Activated CD8-positive, alpha-beta memory T cell treated with anti-CD3 and anti-CD28 coated beads for 4 hours (primary cell): Measurements from ENCODE around the gene STXBP4.

ENCODE experiments used
- DNase-seq, 2 donors: peaks; one replicate each; pipeline ENCODE4 v3.0.0-alpha.2; 2020; ENCODE audit warnings: low read depth in 2 of 2

STXBP4 gene

DNA sequence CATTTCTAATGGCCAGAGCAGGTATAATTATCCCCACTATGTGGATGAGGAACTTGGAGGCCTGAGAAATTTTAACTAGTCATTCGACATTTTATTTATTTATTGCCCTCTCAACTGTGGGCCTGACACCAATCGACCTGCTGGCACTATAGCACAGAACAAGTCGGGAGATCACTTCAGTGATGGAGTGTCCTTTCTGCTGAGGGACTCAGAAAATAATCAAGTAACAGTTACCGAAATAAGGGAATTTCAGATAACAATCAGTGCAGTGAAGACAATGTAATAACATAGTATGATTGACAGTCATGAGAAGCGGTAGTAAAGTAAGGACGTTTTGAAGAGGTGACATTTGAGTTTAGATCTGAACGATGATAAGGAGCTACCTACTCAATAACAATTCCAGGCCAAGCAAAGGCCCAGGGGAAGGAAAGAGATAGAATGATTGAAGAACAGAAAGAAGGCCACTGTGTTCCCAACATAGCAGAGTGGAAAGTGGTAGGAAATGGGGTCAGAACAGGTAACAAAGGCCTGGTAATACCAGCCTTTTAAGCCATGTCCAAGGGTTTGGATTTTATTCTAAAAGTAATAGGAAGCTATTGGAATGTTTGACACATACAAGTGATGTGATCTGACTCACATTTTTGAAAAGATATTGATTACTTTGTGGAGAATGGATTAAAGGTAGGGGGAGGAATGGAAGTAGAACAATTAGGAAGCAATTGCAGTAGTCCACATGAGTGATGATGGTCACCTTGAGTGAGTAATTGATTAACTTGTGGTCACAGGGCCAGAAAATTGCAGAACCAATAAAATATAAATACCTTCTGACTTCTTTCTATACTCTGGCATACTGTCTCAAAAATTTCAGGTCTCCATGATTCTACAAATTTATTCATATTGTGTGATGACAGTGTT, 1.4 kb downstream of the STXBP4 start:
- DNase-seq: no peak

DNA sequence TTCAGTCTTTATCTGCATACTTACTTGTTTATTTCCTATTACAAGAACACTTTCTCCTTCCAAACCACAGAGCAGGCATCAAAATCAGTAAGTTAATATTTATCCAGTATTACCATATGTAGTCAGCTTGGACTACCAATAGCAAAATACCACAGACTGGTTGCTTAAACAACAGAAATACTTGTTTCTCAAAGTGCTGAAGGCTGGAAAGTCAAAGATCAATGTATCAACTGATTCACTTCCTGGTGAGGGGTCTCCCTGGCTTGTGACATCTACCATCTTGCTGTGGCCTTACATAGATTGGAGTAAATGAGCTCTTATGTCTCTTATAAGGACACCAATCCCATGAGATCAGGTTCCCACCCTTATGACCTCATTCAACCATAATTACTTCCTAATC, 2.6 kb downstream of the STXBP4 start:
- DNase-seq: no peak

DNA sequence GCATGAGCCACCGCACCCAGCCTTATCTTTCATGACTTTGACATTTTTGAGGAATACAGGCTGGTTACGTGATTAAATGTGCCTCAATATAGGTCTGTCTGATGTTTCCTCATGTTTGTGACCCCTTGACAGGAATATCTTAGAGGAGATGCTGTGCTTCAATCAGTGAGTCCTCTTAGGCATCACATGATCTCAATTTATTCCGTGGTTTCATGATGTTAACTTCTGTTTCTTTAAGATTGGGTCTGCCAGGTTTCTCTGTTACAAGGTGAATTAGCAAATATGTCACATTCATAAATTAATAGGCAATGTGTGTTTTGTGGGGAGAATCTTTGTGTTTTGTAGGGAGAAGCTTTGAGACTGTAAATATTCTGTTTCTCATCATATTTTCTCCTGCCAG, 3.3 kb downstream of the STXBP4 start:
- DNase-seq: no peak

DNA sequence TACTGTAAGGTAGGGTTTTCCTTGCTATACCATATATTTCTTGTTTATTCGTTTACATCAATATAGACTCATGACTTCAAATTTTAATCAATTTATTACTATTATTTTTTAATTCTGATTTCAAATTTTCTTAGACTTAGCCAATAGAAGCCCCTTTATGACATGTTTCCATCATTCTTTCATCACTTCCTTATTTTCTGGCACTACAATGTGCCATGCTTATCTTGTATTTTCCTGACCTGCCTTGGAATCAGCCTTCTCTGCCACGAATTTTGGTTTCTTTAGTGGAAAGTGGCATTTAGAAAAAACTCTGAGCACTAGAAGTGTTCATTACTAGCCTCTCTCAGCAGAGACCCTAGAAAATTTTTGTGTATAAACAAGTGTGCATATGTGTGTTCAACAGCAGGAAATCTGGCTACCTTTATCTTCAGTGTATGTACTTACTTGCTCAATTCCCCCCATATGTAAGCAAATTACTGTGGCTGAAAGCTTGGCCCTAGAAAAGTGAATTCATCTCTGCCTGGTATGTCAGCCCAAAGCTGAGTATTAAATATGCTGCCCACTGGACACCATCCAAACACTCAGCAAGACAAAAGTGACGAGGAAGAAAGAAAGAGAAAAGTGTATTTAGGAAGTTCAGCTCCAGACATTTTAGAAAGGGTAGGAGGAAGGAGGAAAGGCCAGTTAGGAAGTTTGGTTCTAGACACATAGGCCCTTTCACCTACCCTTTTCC, 4.0 kb downstream of the STXBP4 start:
- no peak for DNase-seq

DNA sequence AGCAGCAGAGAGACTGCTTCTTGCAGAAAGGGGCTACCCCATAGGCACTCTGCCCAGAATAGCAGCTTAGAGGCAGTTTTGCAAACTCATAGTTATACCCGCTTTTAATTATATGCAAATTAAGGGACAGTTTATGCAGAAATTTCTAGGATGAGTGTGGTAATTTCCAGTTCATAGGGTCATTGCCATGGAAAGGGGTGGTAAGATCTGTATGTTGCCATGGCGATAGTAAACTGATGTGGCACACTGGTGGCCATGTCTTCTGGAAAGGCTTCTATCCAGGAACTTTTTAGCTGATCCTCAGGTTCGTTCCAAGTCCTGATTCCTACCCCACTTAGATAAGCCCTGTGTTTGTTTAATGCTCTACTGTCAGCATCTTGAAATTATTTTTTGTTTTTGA, 6.2 kb downstream of the STXBP4 start:
- DNase-seq: no peak

DNA sequence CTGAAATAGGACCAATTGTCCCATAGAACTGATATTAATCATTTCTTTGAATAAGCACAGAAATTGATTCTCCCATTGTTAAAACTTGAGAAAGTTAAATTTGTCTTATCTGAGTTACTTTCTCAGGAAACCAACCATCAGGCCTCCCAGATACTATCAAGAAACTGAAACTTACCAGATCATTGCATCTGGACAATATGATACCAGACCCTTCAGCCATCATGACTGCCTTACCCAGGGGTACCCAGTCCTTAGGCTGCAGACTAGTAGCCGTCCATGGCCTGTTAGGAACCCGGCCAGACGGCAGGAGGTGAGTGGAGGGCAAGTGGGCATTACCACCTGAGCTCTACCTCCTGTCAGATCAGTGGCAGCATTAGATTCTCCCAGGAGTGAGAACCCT, 7.8 kb downstream of the STXBP4 start:
- DNase-seq: no peak

DNA sequence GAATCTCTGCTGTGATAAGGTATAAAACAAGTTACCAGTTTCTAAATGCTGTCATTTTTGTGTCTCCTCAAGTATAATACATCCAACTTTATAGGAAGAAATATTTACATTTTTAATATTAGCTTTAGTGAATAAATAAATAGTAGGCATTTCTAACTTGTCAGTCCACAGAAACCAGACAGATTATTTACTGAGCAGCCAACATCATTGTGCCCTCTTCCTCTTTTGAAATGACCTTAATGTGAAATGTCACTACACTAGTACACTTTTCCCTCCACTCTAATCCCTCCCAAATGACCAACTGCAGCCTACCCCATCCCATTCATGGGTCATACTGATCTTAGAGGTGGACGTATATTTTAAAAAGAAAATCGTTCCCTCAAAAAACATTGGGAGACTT, 9.2 kb downstream of the STXBP4 start:
- DNase-seq: no peak

DNA sequence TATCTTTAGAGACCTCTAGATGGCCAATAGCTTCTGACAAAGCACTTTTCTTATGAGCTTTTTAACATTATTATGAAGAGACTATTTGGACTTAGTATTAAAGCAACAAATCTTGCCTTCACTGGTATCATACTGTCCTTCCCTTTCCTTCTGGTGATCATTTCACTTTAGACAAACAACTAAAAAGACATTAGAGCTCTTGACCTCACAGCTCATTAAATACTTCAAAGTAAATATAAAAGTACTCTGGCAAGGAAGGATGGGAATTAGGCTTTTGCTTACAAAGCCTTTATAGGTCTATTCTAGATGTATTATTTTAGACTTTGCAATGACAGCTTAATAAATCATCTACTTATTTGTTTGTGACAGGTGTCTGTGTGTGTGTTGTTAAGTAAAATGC, 11.1 kb downstream of the STXBP4 start:
- no peak for DNase-seq

DNA sequence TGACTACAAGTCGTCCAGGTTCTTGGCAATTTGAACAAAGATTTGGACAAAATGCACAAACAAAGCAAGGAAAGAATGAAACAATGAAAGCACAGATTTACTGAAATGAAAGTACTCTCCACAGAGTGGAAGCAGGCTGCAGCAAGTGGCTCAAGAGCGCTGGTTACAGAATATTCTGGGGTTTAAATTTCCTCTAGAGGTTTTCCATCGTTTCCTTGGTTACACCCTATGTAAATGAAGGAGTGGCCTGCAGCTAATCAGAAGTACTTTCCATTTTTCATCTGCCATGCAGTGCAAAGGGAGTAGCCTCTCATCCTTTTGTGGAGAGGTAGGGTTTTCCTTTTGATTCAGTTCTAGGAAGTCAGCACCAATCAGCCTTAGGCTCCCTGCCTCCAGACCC, 11.8 kb downstream of the STXBP4 start:
- DNase-seq: no peak

DNA sequence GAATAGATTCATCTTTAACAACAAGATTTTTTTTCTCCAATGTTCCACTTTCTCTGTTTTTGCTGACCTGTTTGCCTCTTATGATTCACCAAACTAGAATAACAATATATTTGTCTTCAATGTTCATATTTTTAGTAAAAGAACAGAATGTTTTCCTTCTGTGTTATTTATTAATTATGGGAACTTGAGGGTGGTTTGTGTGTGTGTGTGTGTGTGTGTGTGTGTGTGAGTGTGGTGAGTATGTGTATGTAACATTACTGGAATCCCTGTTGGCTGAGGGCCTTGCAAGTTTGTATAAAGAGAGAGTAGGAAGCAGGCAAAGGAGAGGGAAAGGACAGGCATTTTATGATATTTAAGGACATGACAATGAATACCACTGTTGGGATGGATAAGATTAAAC, 13.8 kb downstream of the STXBP4 start:
- DNase-seq: no peak

DNA sequence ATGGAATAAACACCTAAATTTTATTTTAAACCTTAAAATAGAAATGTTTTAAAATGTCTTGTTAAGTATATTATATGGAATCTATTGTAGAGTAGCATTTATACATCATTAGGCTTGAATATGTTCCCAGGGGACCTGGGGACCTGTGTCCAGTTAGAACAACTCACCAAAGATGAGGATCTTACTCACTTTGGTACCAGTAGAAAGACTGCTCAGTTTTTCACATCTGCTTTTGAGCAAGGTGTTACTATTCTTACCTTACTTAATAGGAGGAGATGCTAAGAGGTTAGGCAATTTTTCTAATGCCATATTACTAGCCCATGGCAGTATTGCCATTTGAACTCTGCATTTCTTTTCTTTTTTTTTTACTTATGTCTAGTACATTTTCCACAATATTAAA, 14.7 kb downstream of the STXBP4 start:
- DNase-seq: no peak

DNA sequence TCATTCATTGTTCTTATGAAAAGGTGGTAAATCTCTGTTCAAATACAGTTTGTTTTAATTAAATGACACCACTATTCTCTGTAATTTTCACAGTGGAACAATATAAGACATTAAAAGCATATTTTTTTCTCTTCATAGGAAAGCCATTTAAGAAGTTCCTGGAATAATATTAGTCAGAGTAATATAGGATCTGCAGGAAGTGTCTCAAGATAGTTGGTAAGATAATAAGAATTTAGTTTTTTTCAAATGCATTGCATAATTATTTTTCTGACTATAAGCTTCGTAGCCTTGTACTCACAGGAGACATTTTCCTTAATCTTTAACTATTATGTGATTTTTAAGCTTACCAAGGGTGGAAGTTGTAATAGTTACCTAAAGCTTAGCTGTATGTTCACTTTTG, 16.9 kb downstream of the STXBP4 start:
- no peak for DNase-seq

DNA sequence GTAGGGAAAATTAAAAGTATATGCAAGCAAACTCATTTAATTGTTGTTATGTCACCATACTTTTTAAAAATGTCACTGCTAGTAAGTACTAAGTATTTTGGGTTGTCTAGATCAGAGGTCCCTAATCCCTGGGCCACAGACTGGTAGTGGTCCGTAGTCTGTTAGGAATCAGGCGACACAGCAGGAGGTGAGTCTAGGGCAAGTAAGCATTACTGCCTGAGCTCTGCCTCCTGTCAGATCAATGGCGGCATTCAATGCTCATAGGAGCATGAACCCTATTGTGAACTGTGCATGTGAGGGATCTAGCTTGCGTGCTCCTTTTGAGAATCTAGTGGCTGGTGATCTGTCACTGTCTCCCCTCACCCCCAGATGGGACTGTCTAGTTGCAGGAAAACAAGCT, 21.6 kb downstream of the STXBP4 start:
- no peak for DNase-seq

DNA sequence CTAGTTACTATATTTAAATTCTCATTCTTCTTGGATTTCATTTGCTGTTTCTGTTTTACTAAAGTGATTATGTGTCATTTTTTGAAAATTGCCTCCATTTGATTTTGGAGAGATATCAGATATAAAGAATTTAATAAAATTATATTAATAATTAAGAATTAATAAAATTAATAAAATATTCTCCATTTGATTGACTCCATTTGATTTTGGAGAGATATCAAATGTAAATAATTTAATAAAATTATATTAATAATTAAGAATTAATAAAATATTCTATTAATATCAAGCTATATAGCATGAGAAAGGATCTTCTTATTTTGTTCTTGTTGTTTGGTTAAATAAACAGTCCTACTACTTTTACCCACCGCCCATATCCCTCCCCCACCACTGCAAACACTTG, 23.0 kb downstream of the STXBP4 start:
- no peak for DNase-seq

DNA sequence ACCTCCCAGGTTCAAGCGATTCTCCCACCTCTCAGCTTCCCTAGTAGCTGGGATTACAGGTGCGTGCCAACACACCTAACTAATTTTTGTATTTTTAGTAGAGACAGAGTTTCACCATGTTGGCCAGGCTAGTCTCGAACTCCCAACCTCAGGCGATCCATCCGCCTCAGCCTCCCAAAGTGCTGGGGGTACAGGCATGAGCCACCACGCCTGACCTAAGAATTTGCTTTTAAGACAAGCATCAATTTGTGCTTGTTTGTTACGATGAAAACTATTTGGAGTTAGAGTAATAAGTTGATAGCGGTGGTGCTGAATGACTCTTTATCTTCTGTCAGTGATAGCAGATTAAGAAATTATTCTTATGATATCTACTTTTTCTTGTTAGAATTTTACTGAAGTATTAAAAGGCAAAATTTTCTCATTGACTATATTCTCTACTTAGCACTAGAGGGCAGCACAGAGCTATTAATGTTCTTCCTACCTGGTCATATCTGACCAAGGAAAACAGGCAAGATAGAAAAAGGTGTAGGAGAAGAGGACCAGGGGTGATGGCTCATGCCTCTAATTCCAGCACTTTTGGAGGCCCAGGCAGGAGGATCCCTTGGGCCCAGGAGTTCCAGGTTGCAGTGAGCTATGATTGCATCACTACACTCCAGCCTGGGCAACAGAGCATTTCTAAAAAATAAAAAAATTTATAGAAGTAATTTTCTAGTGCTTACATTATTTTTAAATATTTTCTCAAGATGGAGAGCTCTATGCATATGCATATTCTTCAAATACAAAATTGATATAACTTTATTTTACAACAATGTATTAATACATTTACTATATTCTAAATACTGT, 24.5 kb downstream of the STXBP4 start:
- no peak for DNase-seq

DNA sequence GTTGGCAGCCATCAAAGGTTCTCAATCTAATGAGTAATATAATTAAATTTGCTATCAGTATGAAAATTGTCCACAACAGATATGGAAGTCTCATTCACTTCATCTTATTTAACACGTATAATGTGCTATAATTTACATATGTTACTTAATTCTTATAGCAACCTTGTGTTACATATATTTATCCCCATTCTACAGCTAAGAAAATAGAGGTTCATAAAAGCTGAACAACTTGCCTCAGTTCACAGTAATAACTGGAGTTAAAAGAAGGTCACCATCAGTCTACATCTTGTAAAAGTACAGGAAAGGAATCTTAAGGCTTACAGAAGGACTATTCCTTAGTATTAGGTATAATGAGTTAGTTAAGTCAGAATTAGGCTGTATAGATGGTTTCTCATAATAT, 27.9 kb downstream of the STXBP4 start:
- DNase-seq: no peak

DNA sequence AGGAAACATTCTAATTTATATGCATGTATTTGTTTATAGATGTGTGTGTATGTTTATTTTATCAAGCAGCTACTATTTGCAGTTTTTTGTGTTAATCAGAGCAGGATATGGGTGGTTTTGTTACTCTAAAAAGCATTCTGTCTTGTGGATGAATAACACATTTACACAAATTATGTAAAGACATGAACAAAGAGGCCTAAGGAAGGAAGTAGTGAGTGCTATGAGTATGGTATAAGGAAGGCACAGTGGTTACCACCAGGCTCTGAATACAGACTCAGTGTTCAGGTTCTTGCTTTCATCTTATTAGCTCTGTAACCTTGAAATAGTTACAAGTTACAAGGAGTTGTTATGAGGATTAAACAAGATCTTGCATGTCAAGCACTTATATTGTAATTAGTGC, 33.9 kb downstream of the STXBP4 start:
- no peak for DNase-seq

DNA sequence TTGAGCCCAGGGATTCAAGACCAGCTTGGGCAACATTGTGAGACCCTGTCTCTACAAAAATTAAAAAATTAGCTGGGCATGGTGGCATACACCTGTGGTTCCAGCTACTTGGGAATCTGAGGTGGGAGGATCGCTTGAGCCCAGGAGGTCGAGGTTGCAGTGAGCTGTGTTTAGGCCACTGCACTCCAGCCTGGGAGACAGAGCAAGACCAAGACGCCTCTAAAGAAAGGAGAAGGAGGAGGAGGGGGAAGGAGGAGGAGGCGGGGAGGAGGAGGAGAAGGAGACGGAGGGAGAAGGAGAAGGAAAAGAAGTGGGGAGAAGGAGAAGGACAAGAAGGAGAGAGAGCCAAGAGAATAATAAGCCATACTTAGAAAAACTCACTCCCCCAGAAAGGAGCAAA, 35.9 kb downstream of the STXBP4 start:
- DNase-seq: no peak

DNA sequence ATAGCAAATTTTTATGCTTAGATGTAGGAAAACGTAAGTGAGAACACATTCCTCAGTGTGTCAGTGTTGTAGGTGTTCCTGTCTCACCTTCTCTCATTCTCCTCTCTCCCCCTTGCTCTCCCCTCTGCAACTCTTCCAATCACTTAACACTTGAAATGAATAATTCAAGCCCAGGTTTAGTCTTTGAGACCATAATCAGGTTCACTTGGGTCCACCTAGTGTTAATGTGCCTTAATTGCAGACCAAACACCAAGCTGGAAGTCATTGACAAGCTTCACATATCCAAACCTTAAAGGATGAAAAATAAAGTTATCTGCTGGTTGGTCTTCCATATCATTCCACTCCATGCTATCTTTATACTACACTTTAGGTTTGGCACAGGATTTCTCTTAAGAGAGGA, 37.0 kb downstream of the STXBP4 start:
- no peak for DNase-seq

DNA sequence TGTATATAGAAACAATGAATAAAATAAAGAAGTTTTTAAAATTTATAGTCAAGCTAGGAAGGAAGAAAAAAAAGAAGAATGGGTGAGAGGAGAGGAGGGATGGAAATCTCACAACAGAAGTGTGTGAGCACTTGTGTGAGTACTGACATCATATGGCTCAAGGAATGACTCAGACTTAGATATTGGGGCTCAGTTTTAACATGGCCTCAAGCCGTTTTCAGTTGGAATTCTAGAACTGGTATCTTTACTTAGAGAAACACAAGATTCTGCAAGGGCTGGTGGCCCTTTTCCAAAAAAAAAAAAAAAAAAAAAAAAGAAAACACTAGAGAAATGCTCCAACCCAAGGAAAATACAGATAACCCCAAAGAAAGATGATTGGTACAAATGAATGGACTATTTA, 55.1 kb downstream of the STXBP4 start:
- no peak for DNase-seq

DNA sequence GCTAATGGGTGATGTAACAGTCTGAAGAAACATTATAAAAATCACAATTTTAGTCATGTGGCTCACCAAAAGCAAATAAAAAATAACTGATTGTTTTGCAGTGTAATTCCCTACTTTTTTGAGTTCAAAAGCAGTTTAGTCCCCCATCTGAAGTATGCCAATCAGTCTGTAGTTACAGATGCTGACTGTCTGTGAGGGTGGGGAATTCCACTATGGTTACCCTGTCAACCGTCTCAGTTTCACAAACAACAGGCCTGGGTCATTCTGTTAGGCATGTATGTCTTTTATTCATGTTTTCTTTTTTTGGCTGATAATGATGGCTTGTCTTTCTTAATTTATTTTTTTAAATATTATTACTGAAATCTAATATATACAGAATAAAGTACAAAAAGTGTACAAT, 69.3 kb downstream of the STXBP4 start:
- no peak for DNase-seq

DNA sequence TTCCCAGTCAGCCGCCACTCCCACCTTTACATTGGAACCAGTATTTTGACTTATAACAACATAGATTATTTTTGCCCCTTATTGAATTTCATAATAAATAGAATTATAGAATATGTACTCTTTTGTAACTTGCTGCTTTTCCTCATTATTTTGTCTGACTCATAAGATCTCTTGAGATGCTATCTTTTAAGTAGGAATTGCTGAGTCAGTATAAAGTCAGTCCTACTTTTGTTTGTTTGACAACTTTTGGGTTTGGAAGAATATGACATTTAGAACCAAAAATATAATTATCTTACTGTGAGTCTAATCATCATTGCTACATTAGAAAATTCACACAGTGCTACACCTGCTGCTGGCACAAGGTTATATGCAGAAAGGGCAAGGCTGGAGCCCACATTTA, 69.7 kb downstream of the STXBP4 start:
- no peak for DNase-seq
